HT1080 (cell line): Measurements from ENCODE around the gene FUT8. TPM values are rescaled to one million over a fixed set of nuclear protein-coding genes. Genes with fewer than 3 reads are reported as not detected.
"Not testable (repeated sequence)": the region's sequence is repeated elsewhere in the genome, so short reads cannot be mapped to it uniquely, and the experiment has no call there.

ENCODE experiments used
- DNase-seq: peaks from one replicate; pipeline ENCODE4 v3.0.0-alpha.2; 2015; ENCODE audit warnings: low read depth
- total RNA-seq: library from RNA; depleted of rRNA; stranded (reverse); fragments of >200 nt; shearing (Covaris generic); gene quantifications from 2 replicates; pipeline ENCODE4 v1.2.3, GENCODE V29; 2014

FUT8 gene
- total RNA-seq, 1 experiment from 2014 or later: 92.4 TPM

- no peak for DNase-seq
These were observed 291.9 kb downstream of the FUT8 start for GRCh38 chr14:65704437-65704836.

GRCh38 chr14:65704850-65705249, 292.3 kb downstream of the FUT8 start:
- no peak for DNase-seq

GRCh38 chr14:65709576-65709975, 297.0 kb downstream of the FUT8 start:
- DNase-seq: no peak

- DNase-seq: not testable (repeated sequence)
These were observed 304.3 kb downstream of the FUT8 start for GRCh38 chr14:65716813-65717212.

- DNase-seq: not testable (repeated sequence)
These were observed 304.9 kb downstream of the FUT8 start for GRCh38 chr14:65717384-65717915.

- DNase-seq: no peak
These were observed 306.1 kb downstream of the FUT8 start for GRCh38 chr14:65718629-65719028.

GRCh38 chr14:65720171-65720570, 307.6 kb downstream of the FUT8 start:
- no peak for DNase-seq

- DNase-seq: no peak
These were observed 308.2 kb downstream of the FUT8 start for GRCh38 chr14:65720743-65721142.

GRCh38 chr14:65723348-65723747, 310.8 kb downstream of the FUT8 start:
- DNase-seq: no peak

GRCh38 chr14:65728604-65729003, 316.1 kb downstream of the FUT8 start:
- DNase-seq: no peak

GRCh38 chr14:65729566-65729965, 317.0 kb downstream of the FUT8 start:
- no peak for DNase-seq

- DNase-seq: no peak
These were observed 319.5 kb downstream of the FUT8 start for GRCh38 chr14:65731933-65732506.

- DNase-seq: no peak
These were observed 325.8 kb downstream of the FUT8 start for GRCh38 chr14:65738339-65738738.

GRCh38 chr14:65745396-65746190, 333.1 kb downstream of the FUT8 start:
- no peak for DNase-seq

GRCh38 chr14:65748796-65749195, 336.3 kb downstream of the FUT8 start:
- no peak for DNase-seq

GRCh38 chr14:65749287-65749686, 336.8 kb downstream of the FUT8 start:
- DNase-seq: no peak

GRCh38 chr14:65750906-65751305, 338.4 kb downstream of the FUT8 start:
- DNase-seq: no peak

- DNase-seq: no peak
These were observed 339.0 kb downstream of the FUT8 start for GRCh38 chr14:65751510-65751909.

GRCh38 chr14:65753061-65753460, 340.5 kb downstream of the FUT8 start:
- no peak for DNase-seq

GRCh38 chr14:65755331-65755730, 342.8 kb downstream of the FUT8 start:
- no peak for DNase-seq

GRCh38 chr14:65756880-65757279, 344.4 kb downstream of the FUT8 start:
- no peak for DNase-seq

GRCh38 chr14:65769151-65769550, 356.6 kb downstream of the FUT8 start:
- no peak for DNase-seq

- DNase-seq: no peak
These were observed 358.2 kb downstream of the FUT8 start for GRCh38 chr14:65770681-65771080.
